Measurements from ENCODE around the gene ZNF805.

ZNF805 gene

GRCh38 chr19:57292547-57292946, 52.1 kb downstream of the ZNF805 start:
- DNase-seq (ENCODE audit: low read depth) = no peak
- TF ChIP-seq, protein P1, sequence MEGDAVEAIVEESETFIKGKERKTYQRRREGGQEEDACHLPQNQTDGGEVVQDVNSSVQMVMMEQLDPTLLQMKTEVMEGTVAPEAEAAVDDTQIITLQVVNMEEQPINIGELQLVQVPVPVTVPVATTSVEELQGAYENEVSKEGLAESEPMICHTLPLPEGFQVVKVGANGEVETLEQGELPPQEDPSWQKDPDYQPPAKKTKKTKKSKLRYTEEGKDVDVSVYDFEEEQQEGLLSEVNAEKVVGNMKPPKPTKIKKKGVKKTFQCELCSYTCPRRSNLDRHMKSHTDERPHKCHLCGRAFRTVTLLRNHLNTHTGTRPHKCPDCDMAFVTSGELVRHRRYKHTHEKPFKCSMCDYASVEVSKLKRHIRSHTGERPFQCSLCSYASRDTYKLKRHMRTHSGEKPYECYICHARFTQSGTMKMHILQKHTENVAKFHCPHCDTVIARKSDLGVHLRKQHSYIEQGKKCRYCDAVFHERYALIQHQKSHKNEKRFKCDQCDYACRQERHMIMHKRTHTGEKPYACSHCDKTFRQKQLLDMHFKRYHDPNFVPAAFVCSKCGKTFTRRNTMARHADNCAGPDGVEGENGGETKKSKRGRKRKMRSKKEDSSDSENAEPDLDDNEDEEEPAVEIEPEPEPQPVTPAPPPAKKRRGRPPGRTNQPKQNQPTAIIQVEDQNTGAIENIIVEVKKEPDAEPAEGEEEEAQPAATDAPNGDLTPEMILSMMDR (IDR thresholded peaks at IDR 0.05; ENCODE audit: low read length, missing control alignments) = no peak
- H3K4me3 ChIP-seq (replicated peaks; ENCODE audit: low read depth, low read length) = no peak overlapping the region

DNA sequence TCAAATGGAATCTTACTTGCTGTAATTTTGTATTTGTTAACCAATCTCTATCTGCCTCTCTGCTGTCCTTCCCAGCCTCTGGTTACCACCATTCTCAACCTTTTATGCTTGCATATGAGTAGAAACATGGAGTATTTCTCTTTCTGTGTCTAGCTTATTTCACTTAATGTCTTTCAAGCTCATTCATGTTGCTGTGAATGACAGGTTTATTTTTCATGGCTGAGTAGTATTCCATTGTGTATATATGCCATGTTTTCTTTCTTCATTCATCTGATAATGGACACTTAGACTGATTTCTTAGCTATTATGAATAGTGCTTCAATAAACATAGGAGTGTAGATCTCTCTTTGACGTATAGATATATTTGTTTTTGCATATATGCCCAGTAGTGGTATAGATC, 53.3 kb downstream of the ZNF805 start:
- H3K4me3 ChIP-seq (replicated peaks; ENCODE audit: low read depth, low read length) = no peak overlapping the region
- TF ChIP-seq, protein P1 (IDR thresholded peaks at IDR 0.05; ENCODE audit: low read length, missing control alignments) = no peak
- DNase-seq (ENCODE audit: low read depth) = no peak

- H3K4me3 ChIP-seq (replicated peaks; ENCODE audit: low read depth, low read length) = no peak overlapping the region
- peak; percentile 97 for DNase-seq (ENCODE audit: low read depth)
- TF ChIP-seq, protein P1 (IDR thresholded peaks at IDR 0.05; ENCODE audit: low read length, missing control alignments) = peak; percentile 19
Observed at GRCh38 chr19:57302020-57302465, 61.6 kb downstream of the ZNF805 start.

GRCh38 chr19:57302727-57303401, 62.4 kb downstream of the ZNF805 start:
- TF ChIP-seq, protein P1 (IDR thresholded peaks at IDR 0.05; ENCODE audit: low read length, missing control alignments) = no peak
- no peak for DNase-seq (ENCODE audit: low read depth)
- no peak overlapping the region for H3K4me3 ChIP-seq (replicated peaks; ENCODE audit: low read depth, low read length)
